Activated CD4-positive, CD25-positive, alpha-beta regulatory T cell treated with anti-CD3 and anti-CD28 coated beads, Interleukin-2, amount 50 U/mL, for 72 hours (primary cell): ENCODE data around the gene FBXO42.

Source experiments
- DNase-seq: peaks from one replicate; pipeline ENCODE4 v3.0.0; 2021

FBXO42 gene

DNA sequence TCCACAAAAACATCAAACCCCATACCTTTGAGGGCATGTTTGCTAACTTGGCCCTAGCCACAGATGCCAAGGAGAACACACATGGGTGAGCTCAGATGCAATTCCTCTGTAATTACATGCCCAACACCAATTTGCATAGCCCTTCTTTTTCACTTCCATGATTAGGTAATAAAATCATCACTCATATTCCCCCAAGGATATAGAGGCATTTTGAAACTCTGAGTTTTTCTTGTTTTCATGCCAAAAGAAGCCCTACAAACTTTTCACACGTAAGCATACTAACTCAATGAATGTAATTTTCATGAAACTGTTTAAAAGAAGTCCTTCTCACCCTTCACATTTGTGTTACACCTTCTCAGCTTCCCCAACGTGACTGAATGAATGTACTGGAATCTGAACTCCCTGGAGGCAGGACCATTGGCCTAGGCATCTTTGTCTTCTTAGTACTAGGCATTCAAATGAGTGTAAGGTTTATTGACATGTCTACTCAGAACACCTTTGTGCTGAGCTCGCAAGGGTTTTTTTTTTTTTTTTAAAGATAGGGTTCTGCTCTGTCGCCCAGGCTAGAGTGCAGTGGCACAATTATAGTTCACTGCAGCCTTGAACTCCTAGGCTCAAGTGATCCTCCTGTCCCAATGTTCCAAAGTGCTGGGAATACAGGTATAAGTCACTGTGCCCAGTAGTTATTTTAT, 31.0 kb downstream of the FBXO42 start:
- no peak for DNase-seq

DNA sequence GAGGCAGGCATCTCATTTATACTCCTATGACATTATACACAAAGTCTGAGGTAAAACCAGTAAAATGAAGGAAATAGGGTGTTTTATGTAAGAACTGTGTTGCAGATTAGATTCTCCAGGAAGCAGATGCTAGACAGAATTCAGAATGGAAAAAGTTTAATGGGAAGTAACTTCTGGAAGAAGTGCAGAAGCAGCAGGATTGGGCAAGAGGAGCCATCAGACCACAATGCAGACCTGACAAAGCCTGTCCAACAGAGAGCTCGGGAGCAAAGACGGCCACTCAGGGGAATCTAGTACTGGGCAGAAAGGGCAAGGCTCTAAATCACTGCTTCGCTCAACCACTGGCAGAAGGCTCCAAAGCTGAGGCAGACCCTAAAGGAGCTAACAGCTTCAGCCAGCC, 33.7 kb downstream of the FBXO42 start:
- DNase-seq = no peak

DNA sequence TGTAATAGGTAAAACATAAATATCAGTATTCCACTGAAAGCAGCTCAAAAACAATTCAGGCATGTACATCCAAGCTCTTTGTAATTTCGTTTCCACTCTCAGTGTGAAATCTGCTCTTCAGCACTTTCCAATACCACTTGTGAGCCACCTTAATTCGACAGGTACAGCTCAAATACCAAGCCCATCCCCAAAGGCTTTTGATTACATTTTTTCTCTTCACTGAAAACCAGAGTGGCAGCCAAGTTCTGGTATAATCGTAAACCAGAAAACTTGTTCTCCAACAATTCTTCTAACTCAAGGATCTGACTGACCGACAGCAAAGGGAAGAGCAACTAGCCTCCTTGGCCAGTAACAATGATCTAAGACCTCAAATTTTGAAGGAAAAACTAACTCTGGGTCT, 36.8 kb downstream of the FBXO42 start:
- DNase-seq = no peak

DNA sequence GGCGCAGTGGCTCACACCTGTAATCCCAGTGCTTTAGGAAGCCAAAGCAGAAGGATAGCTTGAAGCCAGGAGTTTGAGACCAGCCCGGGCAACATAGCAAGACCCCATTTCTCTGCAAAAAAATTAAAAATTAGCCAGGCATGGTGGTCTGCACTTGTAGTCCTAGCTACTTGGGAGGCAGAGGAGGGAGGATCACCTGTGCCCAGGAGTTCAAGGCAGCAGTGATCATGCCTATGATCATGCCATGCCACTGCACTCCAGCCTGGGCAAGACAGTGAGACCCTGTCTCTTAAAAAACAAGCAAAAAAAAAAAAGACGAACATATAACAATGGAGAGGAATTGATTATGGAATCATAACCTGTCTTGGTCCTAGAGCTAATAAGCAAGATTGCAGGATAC, 45.1 kb downstream of the FBXO42 start:
- no peak for DNase-seq

DNA sequence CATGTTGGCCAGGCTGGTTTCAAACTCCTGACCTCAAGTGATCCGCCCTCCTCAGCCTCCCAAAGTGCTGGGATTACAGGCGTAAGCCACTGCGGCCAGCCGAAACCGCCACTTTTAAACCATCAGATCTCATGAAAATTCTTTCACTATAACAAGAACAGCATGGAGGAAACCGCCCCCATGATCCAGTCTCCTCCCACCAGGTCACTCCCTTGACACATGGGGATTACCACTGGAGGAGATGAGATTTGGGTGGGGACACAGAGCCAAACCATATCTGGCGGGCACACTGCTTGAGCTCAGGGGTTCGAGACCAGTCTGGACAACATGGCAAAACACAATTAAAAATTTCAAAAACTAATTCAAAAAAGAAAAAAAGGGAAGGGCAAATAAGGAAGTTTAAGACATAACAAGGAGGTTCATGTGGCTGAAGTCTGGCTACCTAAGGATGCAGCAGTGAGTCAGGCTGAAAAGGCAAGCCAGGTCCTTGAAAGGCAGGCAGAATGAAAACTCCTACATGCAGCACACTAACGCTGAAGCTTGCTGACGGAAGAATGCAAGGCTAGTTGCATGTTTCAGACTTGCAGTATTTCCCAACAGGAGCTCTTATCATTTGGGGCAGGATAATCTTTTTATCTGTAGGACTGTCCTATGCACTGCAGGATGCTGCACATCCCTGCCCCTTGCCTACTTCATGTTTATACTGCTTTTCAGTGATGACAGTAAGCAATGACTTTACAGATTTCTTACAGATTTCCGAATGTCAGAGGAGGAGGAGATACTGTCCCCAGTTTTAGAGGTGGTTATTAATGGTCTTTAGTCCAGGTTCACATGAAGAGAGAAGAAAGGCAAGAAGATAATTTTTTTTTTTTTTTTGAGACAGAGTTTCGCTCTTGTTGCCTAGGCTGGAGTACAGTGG, 49.3 kb downstream of the FBXO42 start:
- DNase-seq = no peak

DNA sequence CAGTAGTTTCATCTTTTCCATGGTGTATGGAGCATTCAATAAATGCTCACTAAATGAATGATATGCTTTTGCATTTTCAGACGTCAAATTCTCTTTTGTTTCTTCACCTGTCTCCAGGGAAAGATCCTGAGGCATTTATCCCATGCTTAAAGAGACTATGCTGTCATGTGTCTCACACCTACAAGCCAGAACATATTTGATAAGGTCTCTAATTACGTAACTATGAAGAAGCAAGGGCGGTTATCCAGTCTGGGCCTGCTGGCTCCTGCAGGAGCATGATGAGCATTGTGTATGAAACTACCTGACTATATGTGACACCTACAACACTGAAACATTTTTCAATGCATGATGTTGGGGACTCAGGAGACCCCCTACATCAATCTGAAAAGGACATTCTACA, 51.8 kb downstream of the FBXO42 start:
- DNase-seq = no peak

DNA sequence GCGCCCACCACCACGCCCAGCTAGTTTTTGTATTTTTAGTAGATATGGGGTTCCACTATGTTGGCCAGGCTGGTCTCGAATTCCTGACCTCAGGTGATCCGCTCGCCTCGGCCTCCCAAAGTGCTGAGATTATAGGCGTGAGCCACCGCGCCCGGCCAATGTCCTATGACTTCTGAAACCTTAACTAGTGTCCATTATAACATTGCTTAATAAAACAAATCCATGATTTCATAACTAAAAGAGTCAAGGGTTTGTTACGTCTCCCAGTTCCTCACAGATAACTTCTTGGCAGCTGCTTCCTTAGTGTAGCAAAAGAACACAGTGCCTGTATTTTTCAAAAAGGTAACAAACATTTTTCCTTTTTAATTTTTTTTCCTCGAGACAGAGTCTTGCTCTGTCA, 53.6 kb downstream of the FBXO42 start:
- no peak for DNase-seq

DNA sequence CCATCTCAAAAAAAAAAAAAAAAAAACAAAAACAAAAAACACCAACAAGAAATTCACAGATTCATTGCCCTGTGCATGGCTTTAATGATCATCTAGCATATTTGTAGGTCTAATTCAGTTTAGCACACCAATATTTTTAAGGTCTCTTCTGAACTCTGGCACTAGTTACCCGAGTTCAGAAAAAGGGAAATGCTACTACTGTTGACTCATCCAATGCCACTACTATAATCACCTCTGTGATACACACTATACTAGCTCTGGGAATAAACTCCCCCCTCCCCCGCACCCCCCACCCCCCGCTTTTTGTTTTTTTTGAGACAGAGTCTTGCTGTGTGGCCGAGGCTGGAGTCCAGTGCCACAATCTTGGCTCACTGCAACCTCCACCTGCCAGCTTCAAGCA, 55.6 kb downstream of the FBXO42 start:
- no peak for DNase-seq

DNA sequence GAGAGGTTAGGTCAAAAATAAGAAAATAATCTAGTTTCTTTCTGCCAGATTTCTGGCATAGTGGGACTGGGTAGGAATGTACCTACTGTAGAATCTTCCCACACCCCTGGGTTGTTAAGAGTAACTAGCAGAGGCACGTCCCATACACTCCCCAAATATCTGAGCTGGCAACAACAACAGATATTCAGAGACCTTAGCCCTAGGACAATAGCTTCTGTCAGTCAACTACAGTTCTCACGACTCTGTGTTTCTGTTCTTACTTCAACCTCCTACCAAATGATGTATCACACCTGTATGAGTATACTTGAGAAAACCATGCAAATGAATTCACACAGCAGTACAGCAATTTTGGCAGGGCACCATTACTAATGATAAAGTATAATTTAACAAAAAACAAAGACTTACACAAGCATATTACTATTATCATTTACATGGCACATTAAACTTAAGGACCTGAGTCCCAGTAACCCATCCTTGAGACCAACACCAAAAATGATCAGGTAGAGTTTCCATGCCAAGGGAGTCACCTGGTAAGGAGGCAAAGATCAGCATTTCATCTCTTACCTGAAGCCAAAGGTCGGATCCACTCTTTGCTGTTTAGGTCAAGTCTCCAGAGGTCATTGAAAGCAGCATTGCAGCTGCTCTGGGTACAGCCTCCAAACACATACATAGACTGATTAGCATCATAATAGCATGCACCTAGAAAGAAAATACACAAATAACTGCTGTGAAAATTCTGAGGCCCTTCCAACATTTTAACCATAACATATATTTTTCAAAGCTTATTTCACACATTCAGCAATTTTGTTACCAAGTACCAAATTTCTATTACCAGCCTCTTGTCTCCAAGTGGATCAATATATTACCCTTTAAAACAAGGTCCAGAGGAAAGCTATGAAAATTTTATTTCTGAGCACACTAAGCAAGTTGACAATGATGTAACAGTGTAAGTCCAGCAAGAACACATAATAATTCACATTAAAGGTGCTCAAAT, 57.8 kb downstream of the FBXO42 start:
- DNase-seq = no peak

DNA sequence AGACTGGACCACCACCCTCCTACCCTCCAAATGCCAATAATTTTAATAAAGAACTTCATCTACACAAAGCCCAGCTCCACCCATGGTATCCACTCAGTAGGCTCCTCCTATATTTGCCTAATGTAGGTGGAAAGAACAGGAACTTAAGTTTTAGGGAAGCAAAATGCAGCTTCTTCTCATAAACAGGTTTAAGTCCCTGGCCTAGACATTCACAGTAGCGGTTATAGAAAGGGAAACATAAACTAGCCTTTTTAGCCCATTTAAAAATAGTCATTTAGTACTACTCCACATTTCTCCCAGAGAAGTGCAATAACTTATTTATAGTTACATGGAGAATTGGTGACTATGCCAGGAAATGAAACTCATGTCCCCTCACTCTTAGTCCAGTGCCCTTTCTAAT, 58.7 kb downstream of the FBXO42 start:
- no peak for DNase-seq

DNA sequence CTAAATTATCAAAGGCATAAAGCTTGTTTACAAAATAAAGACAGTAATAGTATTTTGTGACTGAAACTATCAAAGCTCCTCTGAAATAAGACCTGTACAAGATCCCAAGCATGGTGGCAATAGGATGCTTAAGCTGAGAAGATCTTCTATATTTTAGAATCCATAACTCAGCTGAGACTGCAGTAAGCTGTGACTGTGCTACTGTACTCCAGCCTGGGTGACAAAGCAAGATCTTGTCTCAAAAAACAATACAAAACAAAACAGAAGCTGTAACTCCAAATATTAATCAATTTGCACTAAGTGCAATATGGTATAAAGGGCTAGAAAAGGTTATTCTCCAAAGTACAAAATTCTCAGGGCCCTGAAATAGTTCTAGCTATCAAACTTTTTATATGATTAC, 59.5 kb downstream of the FBXO42 start:
- DNase-seq = no peak

DNA sequence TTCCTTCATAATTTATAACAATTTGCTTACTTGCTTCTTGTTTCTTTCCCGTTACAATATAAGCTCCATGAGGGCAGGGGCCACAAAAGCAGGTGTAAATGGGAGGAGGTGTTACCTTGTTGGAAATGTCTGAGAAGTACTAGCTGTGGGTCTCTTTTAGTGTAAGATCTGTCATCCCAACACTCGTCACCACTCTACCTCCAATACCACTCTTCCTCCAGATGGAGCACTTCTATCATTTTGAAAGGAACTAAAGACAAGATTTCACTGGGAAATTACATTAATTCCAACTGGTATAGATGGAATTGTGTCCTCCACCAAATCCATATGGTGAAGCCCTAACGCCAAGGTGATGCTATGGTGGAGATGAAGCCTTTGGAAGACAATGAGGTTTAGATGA, 62.3 kb downstream of the FBXO42 start:
- no peak for DNase-seq

DNA sequence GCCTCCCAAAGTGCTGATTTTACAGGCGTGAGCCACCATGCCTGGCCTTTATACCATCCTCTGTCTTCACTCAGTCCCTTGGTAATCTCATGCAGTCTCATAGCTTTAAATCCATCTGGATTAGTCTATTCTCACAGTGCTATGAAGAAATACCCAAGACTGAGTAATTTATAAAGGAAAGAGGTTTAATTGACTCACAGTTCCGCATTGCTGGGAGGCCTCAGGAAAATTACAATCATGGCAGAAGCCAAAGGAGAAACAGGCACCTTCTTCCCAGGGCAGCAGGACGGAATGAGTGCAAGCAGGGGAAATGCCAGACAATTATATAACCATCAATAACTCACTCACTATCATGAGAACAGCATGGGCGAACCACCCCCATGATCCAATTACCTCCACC, 66.2 kb downstream of the FBXO42 start:
- no peak for DNase-seq

DNA sequence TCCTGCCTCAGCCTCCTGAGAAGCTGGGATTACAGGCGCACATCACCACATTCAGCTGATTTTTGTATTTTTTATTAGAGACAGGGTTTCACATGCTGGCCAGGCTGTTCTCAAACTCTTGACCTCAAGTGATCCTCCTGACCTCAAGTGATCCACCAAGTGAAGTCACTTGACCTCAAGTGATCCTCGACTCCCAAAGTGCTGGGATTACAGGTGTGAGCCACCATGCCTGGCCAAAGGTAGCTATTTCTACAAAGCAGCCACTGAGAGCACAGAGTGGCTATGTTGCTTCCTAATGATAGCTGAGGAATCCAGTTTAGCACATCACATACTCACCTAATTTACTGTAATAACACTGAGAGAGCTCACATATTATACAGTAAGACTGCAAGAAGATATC, 70.5 kb downstream of the FBXO42 start:
- no peak for DNase-seq

DNA sequence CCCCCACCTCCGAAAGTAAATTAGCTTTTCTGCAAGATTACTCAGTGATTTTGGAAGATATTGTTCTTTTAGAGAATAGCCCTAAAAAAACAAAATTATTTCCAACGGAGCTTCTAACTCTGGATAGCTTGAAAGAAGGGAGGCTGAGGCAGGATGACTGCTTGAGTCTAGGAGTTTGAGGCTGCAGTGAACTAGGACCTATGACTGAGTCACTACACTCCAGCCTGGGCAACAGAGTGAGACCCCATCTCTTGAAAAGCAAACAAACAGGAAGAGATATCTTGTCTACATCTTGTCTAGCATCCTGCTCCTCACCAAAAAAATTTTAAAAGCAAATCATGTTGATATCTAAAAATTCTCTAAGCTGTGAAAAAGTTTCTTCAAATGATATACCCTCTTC, 73.1 kb downstream of the FBXO42 start:
- no peak for DNase-seq

DNA sequence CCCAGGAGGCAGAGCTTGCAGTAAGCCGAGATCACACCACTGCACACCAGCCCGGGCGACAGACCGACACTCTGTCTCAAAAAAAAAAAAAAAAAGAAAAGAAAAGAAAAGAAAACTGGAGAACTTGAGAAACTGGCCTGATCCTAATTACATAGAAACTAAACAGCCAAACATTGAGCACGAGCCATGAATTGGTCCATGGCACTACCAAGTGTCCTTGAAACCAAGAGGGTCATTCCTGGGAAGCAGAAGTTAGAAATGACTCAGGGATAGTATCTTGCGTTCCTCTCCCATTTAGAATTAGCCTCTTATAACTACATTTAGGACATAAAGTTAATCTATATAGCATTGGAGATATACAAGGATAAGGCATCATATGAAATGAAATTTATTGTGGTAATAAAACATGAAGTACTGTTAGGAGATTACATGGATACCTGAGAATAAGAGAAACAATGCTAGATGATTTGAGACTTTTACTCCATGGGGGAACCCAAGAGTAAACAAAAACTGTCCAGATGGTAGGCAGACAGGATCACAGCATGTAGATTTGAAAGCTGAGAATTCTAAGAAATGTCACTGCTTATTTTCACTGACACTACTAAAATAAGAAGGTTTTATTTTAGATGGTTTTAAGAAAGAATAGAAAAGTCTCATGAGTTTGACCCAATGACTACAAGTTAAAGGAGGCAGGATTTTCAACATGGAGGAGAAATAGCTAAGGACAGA, 75.8 kb downstream of the FBXO42 start:
- DNase-seq = no peak

DNA sequence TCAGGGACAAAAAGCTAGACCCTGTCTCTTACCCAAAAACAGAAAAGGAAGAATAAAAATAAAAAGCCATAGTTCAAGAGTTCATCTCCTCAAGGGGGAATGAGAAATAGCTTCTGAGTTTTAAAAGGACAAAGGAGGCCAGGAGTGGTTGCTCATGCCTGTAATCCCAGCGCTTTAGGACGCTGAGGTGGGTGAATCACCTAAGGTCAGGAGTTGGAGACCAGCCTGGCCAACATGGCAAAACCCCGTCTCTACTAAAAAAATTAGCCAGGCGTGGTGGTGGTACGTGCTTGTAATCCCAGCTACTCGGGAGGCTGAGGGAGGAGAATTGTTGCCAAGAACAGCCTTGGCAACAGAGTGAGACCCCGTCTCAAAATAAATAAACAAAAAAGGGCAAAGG, 76.7 kb downstream of the FBXO42 start:
- DNase-seq = no peak

DNA sequence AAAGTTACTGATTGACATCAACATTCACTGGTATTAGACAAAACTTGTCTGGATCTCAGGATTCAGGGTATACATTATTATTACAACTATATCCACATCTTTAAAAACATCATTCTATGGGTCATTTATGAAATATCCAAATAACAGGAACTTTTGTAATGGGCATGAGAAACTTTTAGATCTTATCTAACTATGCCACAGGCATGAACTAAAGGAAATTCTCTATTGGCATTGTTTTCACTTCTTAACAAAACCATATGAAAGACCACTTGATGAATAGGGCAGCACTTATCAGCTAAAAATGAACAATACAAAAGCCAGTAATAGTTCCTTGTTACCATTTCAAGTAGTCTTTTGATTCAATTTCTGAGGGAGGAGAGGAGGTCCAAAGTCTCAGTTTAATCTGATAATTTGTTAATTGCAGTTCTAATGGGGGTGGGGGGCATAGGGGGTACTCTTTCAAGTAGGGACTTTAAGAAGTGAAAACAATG, 84.5 kb downstream of the FBXO42 start:
- DNase-seq = no peak

DNA sequence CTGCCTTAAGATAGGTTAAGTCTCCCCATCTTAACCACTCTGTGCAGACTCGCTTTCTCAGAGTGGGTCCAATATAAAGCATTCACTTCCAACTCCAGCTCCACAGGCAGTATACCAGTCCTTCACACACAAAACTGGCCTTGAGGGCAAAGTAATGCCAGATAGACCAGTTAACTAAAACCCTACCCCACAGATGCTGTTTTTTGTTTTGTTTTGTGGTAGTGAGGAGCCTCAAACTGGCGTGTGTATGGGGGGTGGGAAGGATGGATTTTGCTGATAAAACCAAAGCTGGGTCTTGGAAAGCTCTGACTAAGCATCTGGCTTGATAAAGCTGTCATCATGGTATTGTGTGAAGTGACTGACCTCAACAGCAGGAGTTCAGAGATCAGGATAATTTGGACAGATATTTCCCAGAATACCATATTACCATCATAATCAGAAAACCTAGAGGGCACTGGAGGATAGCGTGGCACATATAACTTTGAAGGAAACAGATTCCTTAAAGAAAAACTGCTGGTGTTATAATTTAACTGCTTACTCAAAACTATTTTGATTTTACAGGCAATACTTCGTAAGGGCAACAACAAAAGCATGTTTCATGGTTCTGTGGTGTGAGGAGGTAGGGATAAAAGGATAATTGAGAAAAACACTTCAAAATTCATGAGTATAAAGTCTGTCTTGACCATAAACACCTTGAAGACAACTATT, 85.7 kb downstream of the FBXO42 start:
- no peak for DNase-seq

DNA sequence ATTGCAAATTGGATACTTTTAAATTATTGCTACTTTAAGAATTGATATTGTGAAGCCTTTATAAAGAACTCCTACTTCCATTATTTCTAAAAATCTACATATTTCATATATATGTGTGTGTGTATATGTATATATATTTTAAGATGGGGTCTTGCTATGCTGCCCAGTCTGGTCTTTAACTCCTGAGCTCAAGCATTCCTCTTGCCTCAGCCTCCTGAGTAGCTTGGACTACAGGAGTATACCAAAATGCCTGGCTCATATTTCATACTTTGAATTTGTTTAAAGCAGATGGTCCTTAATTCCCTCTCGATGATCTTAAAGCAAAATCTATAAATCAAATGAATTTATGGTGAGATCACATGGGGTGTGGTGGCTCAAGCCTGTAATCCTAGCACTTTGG, 90.2 kb downstream of the FBXO42 start:
- DNase-seq = no peak

DNA sequence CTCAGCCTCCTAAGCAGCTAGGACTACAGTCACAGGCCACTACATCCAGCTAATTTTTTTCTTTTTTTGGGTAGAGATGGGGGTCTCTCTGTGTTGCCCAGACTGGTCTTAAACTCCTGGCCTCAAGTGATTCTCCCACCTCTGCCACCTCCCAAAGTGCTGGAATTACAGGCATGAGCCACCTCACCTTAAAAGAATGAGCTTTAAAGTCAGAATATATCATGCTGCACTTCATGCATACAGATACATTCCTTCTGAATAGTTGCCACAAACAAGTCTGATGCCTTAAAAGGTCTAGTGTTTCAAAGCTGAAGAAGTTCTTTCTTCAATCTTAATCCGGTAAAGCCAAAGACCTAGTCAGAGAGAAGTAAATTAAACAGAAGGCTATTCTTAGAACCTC, 91.5 kb downstream of the FBXO42 start:
- no peak for DNase-seq
